ENCODE results near the gene ZNF195. TPM values are rescaled to one million over a fixed set of nuclear protein-coding genes. Genes with fewer than 3 reads are reported as not detected.
"Not testable (repeated sequence)": the region's sequence is repeated elsewhere in the genome, so short reads cannot be mapped to it uniquely, and the experiment has no call there.

The ZNF195 gene
- total RNA-seq, 1 experiment from 2014 or later, result 116 TPM

GRCh38 chr11:3402181-3402860 lies 23.4 kb upstream of the ZNF195 start:
- not testable (repeated sequence) for H4K20me1 ChIP-seq (ENCODE audit: control insufficient read depth, insufficient read depth, insufficient read length); H3K23ac ChIP-seq (ENCODE audit: insufficient read length, low read depth, low read length); H2BK20ac ChIP-seq (ENCODE audit: low read depth, low read length, poor library complexity, severe bottlenecking); DNase-seq; H2BK12ac ChIP-seq (ENCODE audit: insufficient read length, low read depth, low read length); H3K27ac ChIP-seq (ENCODE audit: insufficient read length, low read depth, low read length); H3K4ac ChIP-seq (ENCODE audit: low read depth, low read length); H4K91ac ChIP-seq (ENCODE audit: insufficient read length, low read depth, low read length); H3K4me1 Mint-ChIP-seq; H2BK5ac ChIP-seq (ENCODE audit: insufficient read length, low read length); H3K4me3 Mint-ChIP-seq; H3K56ac ChIP-seq (ENCODE audit: insufficient read length, low read depth, low read length); H3K14ac ChIP-seq (ENCODE audit: insufficient read depth, low read length); H3K4me2 ChIP-seq (ENCODE audit: insufficient read depth, insufficient read length, low read length); H3K9me3 ChIP-seq (ENCODE audit: control insufficient read depth, low read depth, low read length); H3K79me1 ChIP-seq (ENCODE audit: insufficient read depth, low read depth, low read length, poor library complexity, severe bottlenecking); H3K9me3 Mint-ChIP-seq; H3K9ac ChIP-seq (ENCODE audit: extremely low read depth, insufficient read length, low read length); H3K23me2 ChIP-seq (ENCODE audit: insufficient read length, low read depth, low read length, poor library complexity, severe bottlenecking); H4K5ac ChIP-seq (ENCODE audit: insufficient read length, low read depth, low read length); H3T11ph ChIP-seq (ENCODE audit: low read length); H2BK120ac ChIP-seq (ENCODE audit: low read depth, low read length, poor library complexity, severe bottlenecking); H3K79me2 ChIP-seq (ENCODE audit: insufficient read depth, low read length); H2AFZ ChIP-seq (ENCODE audit: low read length); H3K4me1 ChIP-seq (ENCODE audit: insufficient read depth, low read length); H2BK15ac ChIP-seq (ENCODE audit: low read depth, low read length); H3K18ac ChIP-seq (ENCODE audit: insufficient read length, low read depth, low read length); H4K8ac ChIP-seq (replicated peaks; ENCODE audit: insufficient read length, low read depth, low read length); H3K27me3 ChIP-seq (ENCODE audit: insufficient read depth, low read length); H3K27me3 Mint-ChIP-seq (ENCODE audit: low read depth); H2AK5ac ChIP-seq (ENCODE audit: insufficient read length, low read length)
- peaks cover 52 to 83% (median 69%) of the 10 kb centered on the region in 3 experiments for H3K36me3 Mint-ChIP-seq (ENCODE audit: insufficient read depth in 1 of 3, low read depth in 3 of 3)
- H3K27ac Mint-ChIP-seq, result peak overlapping the region in 1 of 3 experiments; percentile 41; a peak in 1 of 7 replicates
- no CpG with 5 or more reads among the region's 18 CpGs for WGBS (ENCODE audit: extremely low coverage, insufficient read length, low lambda C conversion rate)

- H2BK12ac ChIP-seq (ENCODE audit: insufficient read length, low read depth, low read length); H3K27ac ChIP-seq (ENCODE audit: insufficient read length, low read depth, low read length); H3K4me2 ChIP-seq (ENCODE audit: insufficient read depth, insufficient read length, low read length); H3K9me3 Mint-ChIP-seq; H3K27me3 ChIP-seq (ENCODE audit: insufficient read depth, low read length); H3T11ph ChIP-seq (ENCODE audit: low read length); H2AFZ ChIP-seq (ENCODE audit: low read length); DNase-seq; H3K27me3 Mint-ChIP-seq (ENCODE audit: low read depth); H2BK20ac ChIP-seq (ENCODE audit: low read depth, low read length, poor library complexity, severe bottlenecking); H2BK5ac ChIP-seq (ENCODE audit: insufficient read length, low read length); H3K79me2 ChIP-seq (ENCODE audit: insufficient read depth, low read length); H3K23me2 ChIP-seq (ENCODE audit: insufficient read length, low read depth, low read length, poor library complexity, severe bottlenecking); H3K9me3 ChIP-seq (ENCODE audit: control insufficient read depth, low read depth, low read length); H4K8ac ChIP-seq (replicated peaks; ENCODE audit: insufficient read length, low read depth, low read length); H4K20me1 ChIP-seq (ENCODE audit: control insufficient read depth, insufficient read depth, insufficient read length); H2BK15ac ChIP-seq (ENCODE audit: low read depth, low read length); H3K18ac ChIP-seq (ENCODE audit: insufficient read length, low read depth, low read length); H2AK5ac ChIP-seq (ENCODE audit: insufficient read length, low read length); H3K9ac ChIP-seq (ENCODE audit: extremely low read depth, insufficient read length, low read length); H3K4me1 ChIP-seq (ENCODE audit: insufficient read depth, low read length); H3K4ac ChIP-seq (ENCODE audit: low read depth, low read length); H3K4me3 Mint-ChIP-seq; H3K23ac ChIP-seq (ENCODE audit: insufficient read length, low read depth, low read length); H4K5ac ChIP-seq (ENCODE audit: insufficient read length, low read depth, low read length); H3K4me1 Mint-ChIP-seq; H4K91ac ChIP-seq (ENCODE audit: insufficient read length, low read depth, low read length); H3K79me1 ChIP-seq (ENCODE audit: insufficient read depth, low read depth, low read length, poor library complexity, severe bottlenecking); H3K14ac ChIP-seq (ENCODE audit: insufficient read depth, low read length); H2BK120ac ChIP-seq (ENCODE audit: low read depth, low read length, poor library complexity, severe bottlenecking); H3K56ac ChIP-seq (ENCODE audit: insufficient read length, low read depth, low read length): not testable (repeated sequence)
- H3K36me3 Mint-ChIP-seq (ENCODE audit: insufficient read depth in 1 of 3, low read depth in 3 of 3), result peaks cover 55 to 83% (median 70%) of the 10 kb centered on the region in 3 experiments
- WGBS (ENCODE audit: extremely low coverage, insufficient read length, low lambda C conversion rate), result no CpG with 5 or more reads among the region's 4 CpGs
- H3K27ac Mint-ChIP-seq, result peak overlapping the region in 1 of 3 experiments; percentile 36; a peak in 1 of 7 replicates
Observed at GRCh38 chr11:3401052-3401451, 22.1 kb upstream of the ZNF195 start.

Data from H9 (cell line).